ENCODE measurements around the gene HOMEZ.
"Not testable (repeated sequence)": the region's sequence is repeated elsewhere in the genome, so short reads cannot be mapped to it uniquely, and the experiment has no call there.

The HOMEZ gene

DNA sequence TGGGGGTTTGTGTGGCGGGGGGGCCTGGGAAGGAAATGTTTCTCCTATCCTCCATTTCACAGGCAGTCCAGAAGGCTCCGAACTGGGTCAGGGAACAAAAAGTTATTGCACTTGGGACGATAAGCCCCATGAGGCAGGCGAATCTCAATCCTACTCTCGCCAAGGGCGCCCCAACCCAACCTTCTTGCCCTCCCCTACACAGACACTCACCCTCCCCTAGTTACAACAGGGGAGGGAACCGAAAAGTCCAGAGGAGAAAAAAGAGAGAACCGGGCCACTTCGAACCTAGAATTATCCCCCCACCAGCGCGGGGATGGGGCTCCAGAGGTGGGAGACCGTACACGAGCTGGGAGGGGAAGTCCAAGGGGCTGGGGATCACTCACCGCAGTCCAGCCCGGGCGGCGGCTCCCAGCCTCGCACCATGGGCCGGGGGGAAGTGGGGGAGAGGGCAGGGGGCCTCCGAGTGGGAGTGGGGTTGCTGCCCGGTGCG lies 357 bp downstream of the HOMEZ start:
- in situ Hi-C loops (cut with MboI; ENCODE audit: low sequenced_read_pairs) = no loop called here

GRCh38 chr14:23284654-23285529 lies 1.0 kb downstream of the HOMEZ start:
- in situ Hi-C loops (cut with MboI; ENCODE audit: low sequenced_read_pairs) = no loop called here

GRCh38 chr14:23281247-23281646 lies 4.7 kb downstream of the HOMEZ start:
- in situ Hi-C loops (cut with MboI; ENCODE audit: low sequenced_read_pairs) = no loop called here

DNA sequence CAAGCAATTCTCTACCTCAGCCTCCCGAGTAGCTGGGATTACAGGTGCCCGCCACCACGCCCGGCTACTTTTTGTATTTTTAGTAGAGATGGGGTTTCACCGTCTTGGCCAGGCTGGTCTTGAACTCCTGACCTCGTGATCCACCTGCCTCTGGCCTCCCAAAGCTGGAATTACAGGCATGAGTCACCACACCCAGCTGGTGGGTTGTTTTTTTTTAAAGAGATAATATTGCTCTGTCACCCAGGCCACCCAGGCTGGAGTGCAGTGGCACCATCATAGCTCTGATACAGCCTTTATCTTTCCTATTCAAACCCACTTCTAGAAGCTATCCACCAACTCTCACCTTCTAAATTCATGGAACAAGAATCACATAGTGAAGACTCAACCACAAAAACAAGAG lies 8.0 kb downstream of the HOMEZ start:
- in situ Hi-C loops (cut with MboI; ENCODE audit: low sequenced_read_pairs) = not testable (repeated sequence)

DNA sequence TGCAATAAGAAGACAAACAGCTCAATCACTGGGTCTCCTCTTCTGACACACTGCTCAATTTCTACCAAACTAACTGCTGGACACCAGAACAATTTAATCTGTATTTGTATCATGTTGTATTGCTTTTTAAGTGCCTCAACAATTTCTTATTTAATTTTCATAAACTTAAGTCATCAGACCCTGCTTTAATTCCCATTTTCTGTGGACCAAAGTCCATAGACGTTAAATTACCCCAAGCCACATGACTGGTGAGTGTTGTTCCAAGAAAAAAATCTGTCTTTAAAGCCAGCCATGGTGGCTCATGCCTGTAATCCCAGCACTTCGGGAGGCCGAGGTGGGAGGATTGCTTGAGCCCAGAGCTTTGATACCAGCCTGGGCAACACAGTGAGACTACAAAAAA lies 8.7 kb downstream of the HOMEZ start:
- in situ Hi-C loops (cut with MboI; ENCODE audit: low sequenced_read_pairs) = no loop called here

- in situ Hi-C loops (cut with MboI; ENCODE audit: low sequenced_read_pairs) = no loop called here
Observed at GRCh38 chr14:23275412-23275811, 10.5 kb downstream of the HOMEZ start.

- in situ Hi-C loops (cut with MboI; ENCODE audit: low sequenced_read_pairs) = no loop called here
Observed at GRCh38 chr14:23269193-23269592, 16.7 kb downstream of the HOMEZ start.

GRCh38 chr14:23260849-23261248 lies 25.1 kb downstream of the HOMEZ start:
- in situ Hi-C loops (cut with MboI; ENCODE audit: low sequenced_read_pairs) = not testable (repeated sequence)

DNA sequence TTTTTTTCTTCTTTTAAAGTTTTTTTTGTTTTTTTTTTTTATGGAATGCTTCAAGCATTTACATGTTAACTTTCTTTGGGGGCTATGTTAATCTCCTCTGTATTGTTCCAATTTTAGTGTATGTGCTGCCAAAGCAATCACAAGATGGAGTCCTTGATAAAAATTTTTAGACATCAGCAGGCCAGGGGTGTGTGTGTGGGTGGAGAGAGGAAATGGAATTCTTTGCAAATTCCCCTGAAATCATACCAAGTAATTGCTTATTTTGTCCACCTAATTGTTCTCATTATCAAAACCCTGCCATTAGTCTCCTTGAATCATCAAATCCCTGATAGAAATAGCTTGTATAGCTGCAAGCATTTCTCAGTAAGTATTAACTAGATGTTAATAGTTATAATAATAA lies 26.5 kb downstream of the HOMEZ start:
- in situ Hi-C loops (cut with MboI; ENCODE audit: low sequenced_read_pairs) = no loop called here

- in situ Hi-C loops (cut with MboI; ENCODE audit: low sequenced_read_pairs) = no loop called here
Observed at GRCh38 chr14:23258256-23258655, 27.7 kb downstream of the HOMEZ start.

GRCh38 chr14:23252420-23253333 lies 33.3 kb downstream of the HOMEZ start:
- in situ Hi-C loops (cut with MboI; ENCODE audit: low sequenced_read_pairs) = no loop called here

GRCh38 chr14:23252006-23252405 lies 33.9 kb downstream of the HOMEZ start:
- in situ Hi-C loops (cut with MboI; ENCODE audit: low sequenced_read_pairs) = no loop called here

- in situ Hi-C loops (cut with MboI; ENCODE audit: low sequenced_read_pairs) = no loop called here
Observed at GRCh38 chr14:23249824-23250223, 36.1 kb downstream of the HOMEZ start.

DNA sequence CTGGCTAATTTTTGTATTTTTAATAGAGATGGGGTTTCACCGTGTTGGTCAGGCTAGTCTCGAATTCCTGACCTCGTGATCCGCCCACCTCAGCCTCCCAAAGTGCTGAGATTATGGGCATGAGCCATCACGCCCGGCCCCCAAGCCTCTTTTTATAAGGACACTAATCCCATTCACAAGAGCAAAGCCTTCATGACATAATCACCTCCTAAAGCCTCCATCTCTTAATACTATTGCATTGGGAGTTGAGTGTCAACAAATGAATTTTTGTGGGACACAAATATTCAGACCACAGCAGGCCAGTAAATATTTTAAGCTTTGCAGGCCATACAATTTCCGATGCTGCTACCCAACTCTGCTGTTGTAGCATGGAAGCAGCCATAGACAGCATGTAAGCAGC lies 37.3 kb downstream of the HOMEZ start:
- in situ Hi-C loops (cut with MboI; ENCODE audit: low sequenced_read_pairs) = no loop called here

- in situ Hi-C loops (cut with MboI; ENCODE audit: low sequenced_read_pairs) = no loop called here
Observed at GRCh38 chr14:23245282-23245681, 40.6 kb downstream of the HOMEZ start.

DNA sequence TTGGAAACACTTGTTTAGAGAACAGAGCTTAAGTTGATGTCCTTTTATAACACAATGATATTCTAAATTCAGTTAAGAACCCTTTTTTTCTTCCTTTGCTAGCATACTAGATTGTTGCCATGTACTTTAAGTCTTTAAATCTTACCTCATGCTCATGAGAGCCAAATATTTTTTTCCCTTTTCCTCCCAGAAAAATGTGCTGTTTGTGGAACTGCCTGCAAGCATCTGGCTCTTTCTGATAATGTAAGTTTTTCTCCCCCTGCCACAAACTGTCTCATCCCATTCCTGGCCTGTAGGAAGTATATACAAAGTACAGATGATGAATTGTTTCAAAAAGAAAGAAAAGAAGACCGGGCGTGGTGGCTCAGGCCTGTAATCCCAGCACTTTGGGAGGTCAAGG lies 42.9 kb downstream of the HOMEZ start:
- in situ Hi-C loops (cut with MboI; ENCODE audit: low sequenced_read_pairs) = no loop called here

GRCh38 chr14:23242076-23242475 lies 43.9 kb downstream of the HOMEZ start:
- in situ Hi-C loops (cut with MboI; ENCODE audit: low sequenced_read_pairs) = no loop called here

- in situ Hi-C loops (cut with MboI; ENCODE audit: low sequenced_read_pairs) = not testable (repeated sequence)
Observed at GRCh38 chr14:23241061-23241715, 44.7 kb downstream of the HOMEZ start.

DNA sequence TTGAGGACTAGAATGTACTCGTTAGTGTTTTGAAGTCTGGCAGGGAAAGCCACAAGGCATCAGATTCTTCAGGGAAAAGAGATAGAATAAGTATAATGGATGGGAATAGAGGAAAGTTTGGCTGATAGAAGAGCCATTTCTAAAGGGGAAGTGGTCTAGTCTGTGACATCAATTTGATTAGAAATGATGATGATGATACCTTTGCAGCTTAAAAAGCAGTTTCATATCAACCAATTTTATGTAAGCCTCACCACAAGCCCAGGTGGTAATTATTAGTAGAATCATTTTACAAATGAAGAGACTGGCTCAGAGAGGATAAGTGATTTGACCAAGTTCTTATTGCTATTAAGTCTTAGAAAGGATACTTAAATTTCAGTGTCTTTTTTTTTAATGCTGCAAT lies 45.3 kb downstream of the HOMEZ start:
- in situ Hi-C loops (cut with MboI; ENCODE audit: low sequenced_read_pairs) = no loop called here

- in situ Hi-C loops (cut with MboI; ENCODE audit: low sequenced_read_pairs) = no loop called here
Observed at GRCh38 chr14:23237772-23238594, 47.9 kb downstream of the HOMEZ start, which contains the start of gene RNF212B. RNF212B (plus strand) TSS chr14:23237936; CDS start chr14:23240346, 2,410 bp downstream.

Measured in HL-60/S4 treated with retinoic acid at 250 ng/mL for 4 days and 3 days (cell line).